IPS-11a (cell line): ENCODE data around the gene DIP2C.

ENCODE experiments used
- H3K4me3 ChIP-seq: one replicate; pipeline ENCODE4 v1.5.1; 2013; ENCODE audit warnings: low read depth, low read length, control low read depth

The DIP2C gene

GRCh38 chr10:559767-560047 is 129.8 kb downstream of the DIP2C start:
- H3K4me3 ChIP-seq, result no peak overlapping the region

GRCh38 chr10:558891-559766 is 130.3 kb downstream of the DIP2C start:
- no peak overlapping the region for H3K4me3 ChIP-seq

- H3K4me3 ChIP-seq, result no peak overlapping the region
Observed at GRCh38 chr10:558364-558763, 131.1 kb downstream of the DIP2C start.

- no peak overlapping the region for H3K4me3 ChIP-seq
Observed at GRCh38 chr10:557792-558328, 131.6 kb downstream of the DIP2C start.

DNA sequence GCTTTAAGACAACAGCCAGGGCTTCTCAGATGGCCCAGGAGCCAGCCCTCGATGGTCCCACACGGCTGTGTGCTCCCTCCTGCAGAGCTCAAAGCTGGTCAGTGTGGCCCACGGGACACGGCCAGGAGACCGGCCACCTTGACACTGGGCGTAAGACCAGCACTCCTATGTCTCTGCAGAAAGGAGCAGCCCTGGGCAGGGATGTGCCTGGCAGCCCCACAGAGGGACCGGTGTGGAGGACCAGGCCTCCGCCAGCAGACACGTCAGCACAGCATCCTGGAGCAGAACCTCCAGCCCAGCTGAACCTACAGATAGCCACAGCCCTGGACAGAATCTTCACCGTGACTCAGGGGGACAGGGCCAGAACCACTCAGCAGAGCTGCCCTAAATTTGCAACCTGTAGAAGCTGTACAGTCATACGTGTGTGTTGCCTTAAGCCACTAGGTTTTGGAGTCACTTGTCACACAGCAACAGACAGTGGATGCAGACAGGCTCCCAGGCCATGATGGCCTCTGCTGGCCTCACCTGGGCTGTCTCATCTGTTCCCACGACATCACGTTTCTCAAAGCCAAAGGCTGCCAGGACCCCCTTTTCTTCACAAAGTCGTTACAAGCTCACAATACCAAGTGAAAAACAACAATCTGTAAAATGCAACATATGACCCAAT is 132.4 kb downstream of the DIP2C start:
- no peak overlapping the region for H3K4me3 ChIP-seq

DNA sequence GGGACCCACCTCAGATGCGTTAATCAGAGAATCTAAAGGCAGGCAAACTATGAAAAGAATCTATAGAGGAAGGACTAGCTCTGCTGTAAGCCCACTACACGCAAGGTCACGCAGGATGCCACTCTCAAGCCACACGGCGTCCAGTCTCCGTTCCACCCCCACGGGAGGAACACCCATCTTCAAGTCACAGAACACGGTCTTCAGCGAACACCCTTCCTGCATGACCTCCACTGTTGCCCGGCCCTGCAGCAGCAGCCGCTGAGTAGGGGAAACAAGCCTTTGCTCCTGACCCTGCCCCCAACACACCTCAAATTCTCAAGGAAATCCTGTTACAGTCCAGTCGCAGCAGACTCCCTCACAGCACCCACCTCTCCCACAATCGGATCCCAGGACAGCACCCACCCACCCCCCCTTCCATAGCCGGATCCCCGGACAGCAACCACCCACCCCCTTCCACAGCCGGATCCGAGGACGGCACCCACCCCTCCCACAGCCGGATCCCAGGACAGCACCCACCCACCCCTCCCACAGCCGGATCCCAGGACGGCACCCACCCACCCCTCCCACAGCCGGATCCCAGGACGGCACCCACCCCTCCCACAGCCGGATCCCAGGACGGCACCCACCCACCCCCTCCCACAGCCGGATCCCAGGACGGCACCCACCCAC is 133.7 kb downstream of the DIP2C start:
- H3K4me3 ChIP-seq, result no peak overlapping the region

GRCh38 chr10:555281-555680 is 134.2 kb downstream of the DIP2C start:
- H3K4me3 ChIP-seq, result no peak overlapping the region

GRCh38 chr10:554182-554848 is 135.2 kb downstream of the DIP2C start:
- H3K4me3 ChIP-seq, result no peak overlapping the region

DNA sequence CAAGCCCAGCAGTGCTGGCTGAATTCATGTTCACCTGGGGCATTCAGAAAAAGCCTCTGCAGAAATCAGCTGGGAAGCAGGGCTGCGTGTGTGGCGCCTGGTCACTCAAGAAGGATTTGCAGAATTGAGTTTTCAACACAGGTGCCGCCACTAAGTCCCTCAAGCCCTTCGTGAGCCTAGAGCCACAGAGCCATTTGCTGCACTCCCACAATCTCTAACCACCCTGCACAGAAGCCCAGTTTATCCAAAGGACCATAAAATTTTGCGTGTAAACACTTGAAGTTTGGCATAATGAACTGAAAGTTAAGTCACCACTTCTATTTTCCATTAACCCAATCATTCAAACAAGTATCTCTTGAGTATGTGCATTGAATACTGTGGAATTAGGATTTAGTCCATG is 136.2 kb downstream of the DIP2C start:
- H3K4me3 ChIP-seq, result no peak overlapping the region

- H3K4me3 ChIP-seq, result no peak overlapping the region
Observed at GRCh38 chr10:552679-553078, 136.8 kb downstream of the DIP2C start.

DNA sequence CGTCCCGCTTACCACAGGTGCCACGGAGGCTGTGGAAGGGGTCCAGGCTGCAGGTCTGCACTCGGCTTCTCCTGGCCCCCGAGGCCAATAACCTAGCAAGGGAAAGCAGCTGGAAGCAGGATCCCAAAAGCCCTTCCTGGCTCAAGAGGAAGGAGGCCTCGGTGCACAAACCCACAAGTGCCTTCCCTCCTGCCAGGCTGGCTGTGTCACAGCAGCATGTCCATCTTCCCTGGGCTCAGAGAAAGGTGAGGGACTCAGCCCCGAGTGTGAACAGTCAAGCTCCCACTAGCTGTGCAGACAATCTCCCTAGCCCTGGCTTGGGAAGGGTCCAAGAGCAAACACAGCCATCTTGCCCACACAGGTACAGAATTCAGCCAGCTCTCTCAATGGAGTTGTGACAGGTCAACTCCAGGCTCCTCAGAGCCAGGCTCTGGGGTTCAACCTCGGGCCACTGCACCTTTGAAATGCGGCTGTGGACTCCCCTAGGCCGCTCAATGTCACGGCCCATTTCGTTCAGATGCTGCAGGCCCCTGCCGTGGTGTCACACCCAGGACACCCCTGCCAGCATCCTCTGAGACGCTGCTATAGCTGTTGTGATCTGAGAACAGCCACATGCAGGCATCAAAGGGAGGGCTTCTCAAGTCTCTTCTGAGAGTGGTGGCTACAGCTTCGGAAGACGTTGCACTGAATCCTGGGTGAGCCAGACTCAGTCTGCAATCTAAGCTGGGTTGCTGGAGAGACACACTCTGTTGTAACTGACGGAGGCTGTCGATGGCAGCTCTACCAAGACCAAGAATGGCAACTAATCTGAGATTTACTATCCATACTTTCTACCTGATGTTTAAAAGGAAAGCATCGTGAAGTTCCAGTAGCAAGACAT is 137.9 kb downstream of the DIP2C start:
- no peak overlapping the region for H3K4me3 ChIP-seq

DNA sequence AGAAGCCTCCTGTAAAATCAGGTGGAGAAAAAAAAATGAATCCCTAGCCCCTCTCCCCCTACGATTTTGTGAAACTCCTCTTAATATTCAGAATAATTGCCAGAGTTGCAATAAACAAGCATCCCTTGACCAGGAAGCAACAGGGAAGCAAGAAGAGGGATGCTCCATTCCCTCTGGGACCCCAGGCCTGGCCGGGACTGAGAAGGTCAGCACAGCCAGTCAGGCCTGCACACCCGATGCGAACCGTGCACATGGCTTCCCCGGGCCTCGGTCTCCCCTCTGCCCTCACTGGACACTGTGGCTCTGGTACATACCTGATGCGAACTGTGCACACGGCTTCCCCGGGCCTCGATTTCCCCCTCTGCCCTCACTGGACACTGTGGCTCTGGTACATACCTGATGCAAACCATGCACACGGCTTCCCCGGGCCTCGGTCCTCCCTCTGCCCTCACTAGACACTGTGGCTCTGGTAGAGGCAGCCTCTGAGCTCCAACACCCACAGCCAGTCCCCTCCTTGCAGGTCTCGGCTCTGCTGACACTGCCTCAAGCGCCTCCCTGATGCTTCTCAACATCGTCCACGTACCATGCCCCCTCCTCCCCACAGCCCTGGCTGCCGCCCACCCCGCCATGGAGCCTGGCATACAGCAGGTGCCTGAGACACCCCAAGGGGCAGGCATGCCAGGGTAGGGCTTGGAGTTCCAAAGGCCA is 138.6 kb downstream of the DIP2C start:
- no peak overlapping the region for H3K4me3 ChIP-seq

DNA sequence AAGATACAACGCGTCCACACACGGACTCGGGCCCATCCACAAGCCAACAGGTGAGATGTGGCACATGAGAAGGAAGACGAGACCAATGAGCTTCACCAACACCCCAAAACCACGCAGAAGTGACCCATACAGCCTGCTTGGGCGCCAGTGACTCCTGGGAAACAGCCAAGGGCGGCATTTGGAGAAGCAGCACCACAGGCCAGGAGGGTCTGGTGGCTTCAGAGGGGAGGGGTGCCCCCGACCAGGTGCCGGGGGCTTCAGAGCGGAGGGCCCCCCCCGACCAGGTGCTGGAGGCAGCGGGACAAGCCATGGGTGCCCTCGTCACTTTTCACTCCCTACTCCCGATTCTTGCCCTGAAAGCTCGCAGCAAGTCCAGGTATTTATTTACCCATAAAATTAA is 140.1 kb downstream of the DIP2C start:
- H3K4me3 ChIP-seq, result no peak overlapping the region

GRCh38 chr10:548238-548901 is 141.1 kb downstream of the DIP2C start:
- H3K4me3 ChIP-seq, result no peak overlapping the region

GRCh38 chr10:547591-548081 is 141.8 kb downstream of the DIP2C start:
- H3K4me3 ChIP-seq, result no peak overlapping the region

GRCh38 chr10:546971-547590 is 142.4 kb downstream of the DIP2C start:
- no peak overlapping the region for H3K4me3 ChIP-seq

- H3K4me3 ChIP-seq, result no peak overlapping the region
Observed at GRCh38 chr10:546451-546850, 143.0 kb downstream of the DIP2C start.
